Brain microvascular endothelial cell (primary cell): ENCODE measurements around the gene SEPTIN5.

Experiments
- DNase-seq: peaks from one replicate; pipeline ENCODE4 v3.0.0-alpha.2; 2020
- H3K27ac ChIP-seq: fragments of 250-450 bp; sonication (Bioruptor Pico); 2 replicates; pipeline ENCODE4 v1.5.1; 2020; ENCODE audit warnings: mild to moderate bottlenecking, moderate library complexity
- H3K27me3 ChIP-seq: fragments of 250-450 bp; sonication (Bioruptor Pico); replicated peaks from 2 replicates; pipeline ENCODE4 v1.5.1; 2020; ENCODE audit warnings: mild to moderate bottlenecking
- H3K36me3 ChIP-seq: fragments of 250-450 bp; sonication (Bioruptor Pico); replicated peaks from 2 replicates; pipeline ENCODE4 v1.5.1; 2020; ENCODE audit warnings: mild to moderate bottlenecking
- H3K4me3 ChIP-seq: 2 replicates; pipeline ENCODE4 v1.5.1; 2011; ENCODE audit warnings: low read depth, mild to moderate bottlenecking, control low read depth, low read length, moderate library complexity
- CTCF ChIP-seq: IDR thresholded peaks from 2 replicates; pipeline ENCODE4 v1.5.1; 2011; ENCODE audit warnings: low read depth, mild to moderate bottlenecking, moderate library complexity, low read length, control low read depth, inconsistent platforms; ENCODE audit errors: missing control alignments
- in situ Hi-C: cut with HindIII; loops from 2 replicates; pipeline ENCODE4 v1.10.0; 2017; ENCODE audit warnings: low sequenced_read_pairs, low pct_ligation_motif_present

Gene SEPTIN5

DNA sequence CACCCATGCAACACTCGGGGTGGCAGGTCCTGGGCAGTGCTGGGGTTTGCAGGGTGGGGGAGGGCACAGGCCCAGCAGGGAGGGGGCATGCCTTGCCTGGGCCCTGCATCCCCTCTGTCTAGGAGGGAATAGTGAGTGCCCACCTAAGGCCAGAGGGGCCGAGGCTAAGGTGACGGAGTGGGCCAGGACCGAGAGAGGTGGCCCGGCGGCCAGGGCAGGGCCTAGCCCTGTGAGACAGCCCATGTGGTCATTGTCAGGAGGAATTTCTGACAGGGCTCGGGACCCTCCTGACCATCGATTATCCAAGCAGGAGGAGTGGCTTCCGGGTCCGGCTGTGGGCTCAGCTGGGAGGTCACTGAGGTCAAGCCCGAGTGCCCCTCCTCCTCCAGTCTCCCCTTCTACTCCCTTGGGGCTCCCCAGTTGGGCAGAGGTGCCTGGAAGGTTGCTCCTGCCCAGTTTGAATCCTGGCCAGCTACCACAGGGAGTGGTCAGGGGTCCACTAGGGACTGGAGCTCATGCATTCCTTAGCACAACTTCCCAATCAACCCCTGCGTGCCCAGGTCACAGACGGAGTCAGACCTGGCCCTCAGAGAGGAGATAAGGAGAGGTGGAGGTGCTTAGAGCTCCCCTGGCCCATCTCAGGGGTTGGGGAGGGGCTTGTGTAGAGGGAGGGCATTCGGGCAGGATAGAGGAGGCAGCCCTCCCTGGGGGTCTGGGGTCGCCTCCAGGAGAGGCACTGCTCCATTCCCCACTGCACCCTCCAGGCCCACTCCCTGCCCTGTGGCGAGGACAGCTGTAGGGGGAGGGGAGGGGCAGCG is 23.8 kb downstream of the SEPTIN5 start:
- Histone ChIP-seq H3K27me3 (peaks cover 6% of the 10 kb centered on the region), H3K4me3 (no peak overlapping the region), H3K27ac (no peak overlapping the region), H3K36me3 (no peaks in the 10 kb centered on the region)
- in situ Hi-C loops, result no loop called here
- no peak for TF ChIP-seq CTCF
- no peak for DNase-seq

- Histone ChIP-seq H3K27ac (no peak overlapping the region), H3K27me3 (peaks cover 6% of the 10 kb centered on the region), H3K36me3 (no peaks in the 10 kb centered on the region), H3K4me3 (no peak overlapping the region)
- TF ChIP-seq CTCF, result no peak
- in situ Hi-C loops, result no loop called here
- DNase-seq, result no peak
These were observed 24.6 kb downstream of the SEPTIN5 start for GRCh38 chr22:19738664-19739447.

- Histone ChIP-seq H3K27me3 (peaks cover 2% of the 10 kb centered on the region), H3K4me3 (no peak overlapping the region), H3K27ac (no peak overlapping the region), H3K36me3 (no peaks in the 10 kb centered on the region)
- no peak for TF ChIP-seq CTCF
- DNase-seq, result no peak
- in situ Hi-C loops, result no loop called here
These were observed 25.2 kb downstream of the SEPTIN5 start for GRCh38 chr22:19739448-19739895.

GRCh38 chr22:19739911-19740449 is 25.7 kb downstream of the SEPTIN5 start:
- Histone ChIP-seq H3K27me3 (no peaks in the 10 kb centered on the region), H3K4me3 (no peak overlapping the region), H3K36me3 (no peaks in the 10 kb centered on the region), H3K27ac (no peak overlapping the region)
- DNase-seq, result no peak
- TF ChIP-seq CTCF, result no peak
- in situ Hi-C loops, result no loop called here

DNA sequence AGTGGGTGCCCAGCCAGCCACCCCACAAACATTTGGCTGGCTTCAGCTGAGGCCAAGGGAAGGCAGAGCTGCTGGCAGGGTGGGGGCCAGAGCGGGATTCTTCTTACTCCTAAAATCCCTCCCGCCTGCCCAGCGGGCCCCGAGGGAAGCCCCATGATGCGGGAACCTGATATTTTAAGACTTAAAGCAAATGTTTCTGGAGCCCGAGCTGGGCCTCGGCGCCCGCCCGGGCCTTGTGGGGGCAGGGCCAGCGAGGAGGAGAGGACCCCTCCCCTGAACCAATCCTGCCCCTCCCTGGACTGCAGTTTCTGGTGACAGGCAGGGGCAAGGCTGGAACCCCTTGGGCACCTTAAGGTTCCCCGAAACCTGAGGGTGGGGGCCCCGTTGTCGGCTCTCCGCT is 26.3 kb downstream of the SEPTIN5 start:
- no peak overlapping the region for H3K27ac ChIP-seq
- no peaks in the 10 kb centered on the region for H3K36me3 ChIP-seq
- no peak for DNase-seq
- no peak overlapping the region for H3K4me3 ChIP-seq
- in situ Hi-C loops, result no loop called here
- H3K27me3 ChIP-seq, result no peaks in the 10 kb centered on the region
- TF ChIP-seq CTCF, result no peak
